Measurements from ENCODE around the gene TBC1D5. TPM values are rescaled to one million over a fixed set of nuclear protein-coding genes. Genes with fewer than 3 reads are reported as not detected.

Gene TBC1D5
- total and polyA plus RNA-seq, 2 of the 8 experiments (the other 6 are each of a cell fraction or from before 2014, with no cell fraction given), result 11.0 to 22.9 TPM

- TF ChIP-seq, protein P1, sequence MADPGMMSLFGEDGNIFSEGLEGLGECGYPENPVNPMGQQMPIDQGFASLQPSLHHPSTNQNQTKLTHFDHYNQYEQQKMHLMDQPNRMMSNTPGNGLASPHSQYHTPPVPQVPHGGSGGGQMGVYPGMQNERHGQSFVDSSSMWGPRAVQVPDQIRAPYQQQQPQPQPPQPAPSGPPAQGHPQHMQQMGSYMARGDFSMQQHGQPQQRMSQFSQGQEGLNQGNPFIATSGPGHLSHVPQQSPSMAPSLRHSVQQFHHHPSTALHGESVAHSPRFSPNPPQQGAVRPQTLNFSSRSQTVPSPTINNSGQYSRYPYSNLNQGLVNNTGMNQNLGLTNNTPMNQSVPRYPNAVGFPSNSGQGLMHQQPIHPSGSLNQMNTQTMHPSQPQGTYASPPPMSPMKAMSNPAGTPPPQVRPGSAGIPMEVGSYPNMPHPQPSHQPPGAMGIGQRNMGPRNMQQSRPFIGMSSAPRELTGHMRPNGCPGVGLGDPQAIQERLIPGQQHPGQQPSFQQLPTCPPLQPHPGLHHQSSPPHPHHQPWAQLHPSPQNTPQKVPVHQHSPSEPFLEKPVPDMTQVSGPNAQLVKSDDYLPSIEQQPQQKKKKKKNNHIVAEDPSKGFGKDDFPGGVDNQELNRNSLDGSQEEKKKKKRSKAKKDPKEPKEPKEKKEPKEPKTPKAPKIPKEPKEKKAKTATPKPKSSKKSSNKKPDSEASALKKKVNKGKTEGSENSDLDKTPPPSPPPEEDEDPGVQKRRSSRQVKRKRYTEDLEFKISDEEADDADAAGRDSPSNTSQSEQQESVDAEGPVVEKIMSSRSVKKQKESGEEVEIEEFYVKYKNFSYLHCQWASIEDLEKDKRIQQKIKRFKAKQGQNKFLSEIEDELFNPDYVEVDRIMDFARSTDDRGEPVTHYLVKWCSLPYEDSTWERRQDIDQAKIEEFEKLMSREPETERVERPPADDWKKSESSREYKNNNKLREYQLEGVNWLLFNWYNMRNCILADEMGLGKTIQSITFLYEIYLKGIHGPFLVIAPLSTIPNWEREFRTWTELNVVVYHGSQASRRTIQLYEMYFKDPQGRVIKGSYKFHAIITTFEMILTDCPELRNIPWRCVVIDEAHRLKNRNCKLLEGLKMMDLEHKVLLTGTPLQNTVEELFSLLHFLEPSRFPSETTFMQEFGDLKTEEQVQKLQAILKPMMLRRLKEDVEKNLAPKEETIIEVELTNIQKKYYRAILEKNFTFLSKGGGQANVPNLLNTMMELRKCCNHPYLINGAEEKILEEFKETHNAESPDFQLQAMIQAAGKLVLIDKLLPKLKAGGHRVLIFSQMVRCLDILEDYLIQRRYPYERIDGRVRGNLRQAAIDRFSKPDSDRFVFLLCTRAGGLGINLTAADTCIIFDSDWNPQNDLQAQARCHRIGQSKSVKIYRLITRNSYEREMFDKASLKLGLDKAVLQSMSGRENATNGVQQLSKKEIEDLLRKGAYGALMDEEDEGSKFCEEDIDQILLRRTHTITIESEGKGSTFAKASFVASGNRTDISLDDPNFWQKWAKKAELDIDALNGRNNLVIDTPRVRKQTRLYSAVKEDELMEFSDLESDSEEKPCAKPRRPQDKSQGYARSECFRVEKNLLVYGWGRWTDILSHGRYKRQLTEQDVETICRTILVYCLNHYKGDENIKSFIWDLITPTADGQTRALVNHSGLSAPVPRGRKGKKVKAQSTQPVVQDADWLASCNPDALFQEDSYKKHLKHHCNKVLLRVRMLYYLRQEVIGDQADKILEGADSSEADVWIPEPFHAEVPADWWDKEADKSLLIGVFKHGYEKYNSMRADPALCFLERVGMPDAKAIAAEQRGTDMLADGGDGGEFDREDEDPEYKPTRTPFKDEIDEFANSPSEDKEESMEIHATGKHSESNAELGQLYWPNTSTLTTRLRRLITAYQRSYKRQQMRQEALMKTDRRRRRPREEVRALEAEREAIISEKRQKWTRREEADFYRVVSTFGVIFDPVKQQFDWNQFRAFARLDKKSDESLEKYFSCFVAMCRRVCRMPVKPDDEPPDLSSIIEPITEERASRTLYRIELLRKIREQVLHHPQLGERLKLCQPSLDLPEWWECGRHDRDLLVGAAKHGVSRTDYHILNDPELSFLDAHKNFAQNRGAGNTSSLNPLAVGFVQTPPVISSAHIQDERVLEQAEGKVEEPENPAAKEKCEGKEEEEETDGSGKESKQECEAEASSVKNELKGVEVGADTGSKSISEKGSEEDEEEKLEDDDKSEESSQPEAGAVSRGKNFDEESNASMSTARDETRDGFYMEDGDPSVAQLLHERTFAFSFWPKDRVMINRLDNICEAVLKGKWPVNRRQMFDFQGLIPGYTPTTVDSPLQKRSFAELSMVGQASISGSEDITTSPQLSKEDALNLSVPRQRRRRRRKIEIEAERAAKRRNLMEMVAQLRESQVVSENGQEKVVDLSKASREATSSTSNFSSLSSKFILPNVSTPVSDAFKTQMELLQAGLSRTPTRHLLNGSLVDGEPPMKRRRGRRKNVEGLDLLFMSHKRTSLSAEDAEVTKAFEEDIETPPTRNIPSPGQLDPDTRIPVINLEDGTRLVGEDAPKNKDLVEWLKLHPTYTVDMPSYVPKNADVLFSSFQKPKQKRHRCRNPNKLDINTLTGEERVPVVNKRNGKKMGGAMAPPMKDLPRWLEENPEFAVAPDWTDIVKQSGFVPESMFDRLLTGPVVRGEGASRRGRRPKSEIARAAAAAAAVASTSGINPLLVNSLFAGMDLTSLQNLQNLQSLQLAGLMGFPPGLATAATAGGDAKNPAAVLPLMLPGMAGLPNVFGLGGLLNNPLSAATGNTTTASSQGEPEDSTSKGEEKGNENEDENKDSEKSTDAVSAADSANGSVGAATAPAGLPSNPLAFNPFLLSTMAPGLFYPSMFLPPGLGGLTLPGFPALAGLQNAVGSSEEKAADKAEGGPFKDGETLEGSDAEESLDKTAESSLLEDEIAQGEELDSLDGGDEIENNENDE (IDR thresholded peaks at IDR 0.05; ENCODE audit: insufficient replicate concordance, low read length), result no peak
- TF ChIP-seq JUN (IDR thresholded peaks at IDR 0.05; ENCODE audit: low read depth, low read length) (no peak), SP4 (IDR thresholded peaks at IDR 0.05; ENCODE audit: low read length) (no peak), NANOG (IDR thresholded peaks at IDR 0.05; ENCODE audit: insufficient read depth, low read depth, low read length, poor library complexity, severe bottlenecking) (no peak), GABPA (IDR thresholded peaks at IDR 0.05; ENCODE audit: borderline replicate concordance, insufficient read depth, low read length) (no peak), HDAC6 (IDR thresholded peaks at IDR 0.05; ENCODE audit: low read depth, low read length) (no peak), EGR1 (IDR thresholded peaks at IDR 0.05; ENCODE audit: borderline replicate concordance, low read depth, low read length) (no peak), TEAD4 (IDR thresholded peaks at IDR 0.05; ENCODE audit: low read depth, low read length) (no peak), SUZ12 (IDR thresholded peaks at IDR 0.05; ENCODE audit: low read length) (no peak), SIX5 (IDR thresholded peaks at IDR 0.05; ENCODE audit: low read depth, low read length) (no peak), KDM4A (IDR thresholded peaks at IDR 0.05; ENCODE audit: low read depth, low read length, severe bottlenecking) (no peak), TCF12 (IDR thresholded peaks at IDR 0.05; ENCODE audit: low read depth, low read length) (no peak)
Measured at GRCh38 chr3:17672506-17672905, 69.9 kb downstream of the TBC1D5 start (continued).
